ENCODE measurements around the gene ELMO1. TPM values are rescaled to one million over a fixed set of nuclear protein-coding genes. Genes with fewer than 3 reads are reported as not detected.
A peak's percentile ranks its signal among the peaks of the same experiment; 100 is the strongest.

ELMO1 gene
- total and polyA plus RNA-seq, 2 of the 13 experiments (the other 11 are each of a cell fraction or from before 2014, with no cell fraction given): 0.11 to 0.17 TPM

DNA sequence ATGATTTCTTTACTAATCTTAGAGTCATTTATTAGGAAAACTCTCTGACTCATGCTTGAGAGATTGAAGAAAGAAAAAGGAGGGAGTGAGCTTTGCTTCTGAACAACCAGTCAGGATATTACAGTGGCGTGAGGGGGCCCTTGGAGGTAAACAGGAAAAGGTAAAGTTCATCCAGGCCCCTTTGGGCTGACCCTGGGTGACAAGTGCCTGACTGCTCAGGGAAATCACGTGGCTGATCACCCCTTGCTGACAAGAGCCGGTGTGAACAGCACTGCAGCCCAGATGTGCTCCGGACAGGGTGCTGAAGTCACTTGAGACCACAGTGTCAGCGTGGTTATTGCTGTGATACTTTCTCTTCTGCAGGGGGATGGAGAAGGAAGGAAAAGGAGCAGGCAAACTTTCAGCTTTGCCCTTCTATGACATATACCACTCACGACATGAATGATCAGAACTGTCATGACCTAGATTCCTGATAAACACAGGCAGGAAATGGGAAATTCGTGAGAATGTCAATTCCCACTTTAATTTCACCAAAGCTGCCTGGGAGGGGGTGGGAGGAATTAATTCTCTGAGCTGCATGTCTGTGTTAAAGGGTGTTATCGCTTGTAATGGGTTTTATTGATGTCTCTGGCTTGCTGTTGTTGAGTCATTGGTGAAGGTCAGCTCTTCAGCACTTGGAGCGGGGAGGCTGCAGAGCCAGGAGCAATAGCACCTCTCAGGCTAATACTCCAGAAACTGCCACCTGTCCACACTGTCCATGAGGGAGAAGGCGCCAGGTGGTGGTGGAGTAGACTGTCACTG, 584.6 kb downstream of the ELMO1 start (continued):
- TF ChIP-seq, protein P1, sequence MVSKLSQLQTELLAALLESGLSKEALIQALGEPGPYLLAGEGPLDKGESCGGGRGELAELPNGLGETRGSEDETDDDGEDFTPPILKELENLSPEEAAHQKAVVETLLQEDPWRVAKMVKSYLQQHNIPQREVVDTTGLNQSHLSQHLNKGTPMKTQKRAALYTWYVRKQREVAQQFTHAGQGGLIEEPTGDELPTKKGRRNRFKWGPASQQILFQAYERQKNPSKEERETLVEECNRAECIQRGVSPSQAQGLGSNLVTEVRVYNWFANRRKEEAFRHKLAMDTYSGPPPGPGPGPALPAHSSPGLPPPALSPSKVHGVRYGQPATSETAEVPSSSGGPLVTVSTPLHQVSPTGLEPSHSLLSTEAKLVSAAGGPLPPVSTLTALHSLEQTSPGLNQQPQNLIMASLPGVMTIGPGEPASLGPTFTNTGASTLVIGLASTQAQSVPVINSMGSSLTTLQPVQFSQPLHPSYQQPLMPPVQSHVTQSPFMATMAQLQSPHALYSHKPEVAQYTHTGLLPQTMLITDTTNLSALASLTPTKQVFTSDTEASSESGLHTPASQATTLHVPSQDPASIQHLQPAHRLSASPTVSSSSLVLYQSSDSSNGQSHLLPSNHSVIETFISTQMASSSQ (IDR thresholded peaks at IDR 0.05; ENCODE audit: low read depth): 0 out of 2 replicates have a peak, but pooled peaks have one; percentile 34
- TF ChIP-seq, protein P1 (CRISPR knock-in tag; IDR thresholded peaks at IDR 0.05; ENCODE audit: borderline replicate concordance): no peak; the same call in 1 of the 2 replicates
- no peak for TF ChIP-seq TBP (CRISPR knock-in tag; IDR thresholded peaks at IDR 0.05)
- TF ChIP-seq, protein P2, sequence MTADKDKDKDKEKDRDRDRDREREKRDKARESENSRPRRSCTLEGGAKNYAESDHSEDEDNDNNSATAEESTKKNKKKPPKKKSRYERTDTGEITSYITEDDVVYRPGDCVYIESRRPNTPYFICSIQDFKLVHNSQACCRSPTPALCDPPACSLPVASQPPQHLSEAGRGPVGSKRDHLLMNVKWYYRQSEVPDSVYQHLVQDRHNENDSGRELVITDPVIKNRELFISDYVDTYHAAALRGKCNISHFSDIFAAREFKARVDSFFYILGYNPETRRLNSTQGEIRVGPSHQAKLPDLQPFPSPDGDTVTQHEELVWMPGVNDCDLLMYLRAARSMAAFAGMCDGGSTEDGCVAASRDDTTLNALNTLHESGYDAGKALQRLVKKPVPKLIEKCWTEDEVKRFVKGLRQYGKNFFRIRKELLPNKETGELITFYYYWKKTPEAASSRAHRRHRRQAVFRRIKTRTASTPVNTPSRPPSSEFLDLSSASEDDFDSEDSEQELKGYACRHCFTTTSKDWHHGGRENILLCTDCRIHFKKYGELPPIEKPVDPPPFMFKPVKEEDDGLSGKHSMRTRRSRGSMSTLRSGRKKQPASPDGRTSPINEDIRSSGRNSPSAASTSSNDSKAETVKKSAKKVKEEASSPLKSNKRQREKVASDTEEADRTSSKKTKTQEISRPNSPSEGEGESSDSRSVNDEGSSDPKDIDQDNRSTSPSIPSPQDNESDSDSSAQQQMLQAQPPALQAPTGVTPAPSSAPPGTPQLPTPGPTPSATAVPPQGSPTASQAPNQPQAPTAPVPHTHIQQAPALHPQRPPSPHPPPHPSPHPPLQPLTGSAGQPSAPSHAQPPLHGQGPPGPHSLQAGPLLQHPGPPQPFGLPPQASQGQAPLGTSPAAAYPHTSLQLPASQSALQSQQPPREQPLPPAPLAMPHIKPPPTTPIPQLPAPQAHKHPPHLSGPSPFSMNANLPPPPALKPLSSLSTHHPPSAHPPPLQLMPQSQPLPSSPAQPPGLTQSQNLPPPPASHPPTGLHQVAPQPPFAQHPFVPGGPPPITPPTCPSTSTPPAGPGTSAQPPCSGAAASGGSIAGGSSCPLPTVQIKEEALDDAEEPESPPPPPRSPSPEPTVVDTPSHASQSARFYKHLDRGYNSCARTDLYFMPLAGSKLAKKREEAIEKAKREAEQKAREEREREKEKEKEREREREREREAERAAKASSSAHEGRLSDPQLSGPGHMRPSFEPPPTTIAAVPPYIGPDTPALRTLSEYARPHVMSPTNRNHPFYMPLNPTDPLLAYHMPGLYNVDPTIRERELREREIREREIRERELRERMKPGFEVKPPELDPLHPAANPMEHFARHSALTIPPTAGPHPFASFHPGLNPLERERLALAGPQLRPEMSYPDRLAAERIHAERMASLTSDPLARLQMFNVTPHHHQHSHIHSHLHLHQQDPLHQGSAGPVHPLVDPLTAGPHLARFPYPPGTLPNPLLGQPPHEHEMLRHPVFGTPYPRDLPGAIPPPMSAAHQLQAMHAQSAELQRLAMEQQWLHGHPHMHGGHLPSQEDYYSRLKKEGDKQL (CRISPR knock-in tag; IDR thresholded peaks at IDR 0.05; ENCODE audit: low read depth): peak; percentile 32; the same call in 1 of the 2 replicates
- no peak for TF ChIP-seq HNRNPUL1 (IDR thresholded peaks at IDR 0.05; ENCODE audit: low read depth, low read length)
- TF ChIP-seq, protein P3, sequence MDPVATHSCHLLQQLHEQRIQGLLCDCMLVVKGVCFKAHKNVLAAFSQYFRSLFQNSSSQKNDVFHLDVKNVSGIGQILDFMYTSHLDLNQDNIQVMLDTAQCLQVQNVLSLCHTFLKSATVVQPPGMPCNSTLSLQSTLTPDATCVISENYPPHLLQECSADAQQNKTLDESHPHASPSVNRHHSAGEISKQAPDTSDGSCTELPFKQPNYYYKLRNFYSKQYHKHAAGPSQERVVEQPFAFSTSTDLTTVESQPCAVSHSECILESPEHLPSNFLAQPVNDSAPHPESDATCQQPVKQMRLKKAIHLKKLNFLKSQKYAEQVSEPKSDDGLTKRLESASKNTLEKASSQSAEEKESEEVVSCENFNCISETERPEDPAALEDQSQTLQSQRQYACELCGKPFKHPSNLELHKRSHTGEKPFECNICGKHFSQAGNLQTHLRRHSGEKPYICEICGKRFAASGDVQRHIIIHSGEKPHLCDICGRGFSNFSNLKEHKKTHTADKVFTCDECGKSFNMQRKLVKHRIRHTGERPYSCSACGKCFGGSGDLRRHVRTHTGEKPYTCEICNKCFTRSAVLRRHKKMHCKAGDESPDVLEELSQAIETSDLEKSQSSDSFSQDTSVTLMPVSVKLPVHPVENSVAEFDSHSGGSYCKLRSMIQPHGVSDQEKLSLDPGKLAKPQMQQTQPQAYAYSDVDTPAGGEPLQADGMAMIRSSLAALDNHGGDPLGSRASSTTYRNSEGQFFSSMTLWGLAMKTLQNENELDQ (CRISPR knock-in tag; IDR thresholded peaks at IDR 0.05; ENCODE audit: borderline replicate concordance): no peak
- no peak for TF ChIP-seq SRY (CRISPR knock-in tag; IDR thresholded peaks at IDR 0.05)
- TF ChIP-seq PCBP2 (optimal IDR thresholded peaks at IDR 0.05; ENCODE audit: low read depth, low read length, poor library complexity, severe bottlenecking): no peak
- TF ChIP-seq ZSCAN31 (CRISPR knock-in tag; IDR thresholded peaks at IDR 0.05; ENCODE audit: low read depth): 0 out of 2 replicates have a peak, but pooled peaks have one; percentile 24
- TF ChIP-seq KLF12 (CRISPR knock-in tag; IDR thresholded peaks at IDR 0.05; ENCODE audit: borderline replicate concordance): 0 out of 2 replicates have a peak, but pooled peaks have one; percentile 71
- 0 out of 2 replicates have a peak, but pooled peaks have one; percentile 45 for TF ChIP-seq TP53 (CRISPR knock-in tag; conservative IDR thresholded peaks at IDR 0.05)
- TF ChIP-seq ZFY (CRISPR knock-in tag; IDR thresholded peaks at IDR 0.05): peak; percentile 50; the same call in 1 of the 2 replicates

Measured in HepG2 (cell line).